IPS DF 4.7 (cell line): ENCODE data around the gene POLR1H.

Experiments used
- DNase-seq: peaks from one replicate; pipeline ENCODE4 v3.0.0-alpha.2; 2013; ENCODE audit warnings: low spot score; ENCODE audit errors: extremely low read depth

Gene POLR1H

DNA sequence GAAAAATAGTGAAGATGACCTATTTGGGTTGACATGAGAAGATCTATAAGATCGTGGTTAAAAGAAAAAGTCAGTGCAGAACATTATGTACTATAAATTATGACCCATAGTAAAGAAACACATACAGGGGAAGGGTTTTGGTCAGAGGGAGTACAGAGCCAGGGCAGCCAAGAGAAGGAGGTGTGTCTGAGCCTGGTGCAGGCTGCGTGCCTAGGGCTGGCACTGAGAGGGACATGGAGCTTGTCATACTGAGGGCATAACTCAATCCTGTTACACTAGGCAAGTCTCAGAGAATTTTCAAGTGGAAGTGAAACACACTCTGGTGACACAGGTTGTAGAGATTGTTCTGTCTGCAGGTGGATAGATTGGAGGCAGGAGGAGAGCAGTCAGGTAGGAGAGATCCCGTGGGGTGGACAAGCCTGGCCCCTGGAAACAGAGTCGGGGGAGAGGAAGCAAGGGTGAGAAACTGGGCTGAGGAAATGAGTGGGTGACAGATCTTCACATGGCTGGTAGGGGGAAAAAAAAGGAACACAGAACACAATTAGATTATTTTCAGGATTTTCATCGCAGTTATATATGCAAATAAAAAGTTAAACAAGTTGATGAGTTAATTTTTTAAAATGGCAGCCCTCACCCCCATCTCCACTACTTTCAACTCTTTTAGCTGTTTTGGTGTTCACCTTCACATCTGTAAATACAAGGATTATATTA lies 33.0 kb downstream of the POLR1H start:
- DNase-seq: no peak

DNA sequence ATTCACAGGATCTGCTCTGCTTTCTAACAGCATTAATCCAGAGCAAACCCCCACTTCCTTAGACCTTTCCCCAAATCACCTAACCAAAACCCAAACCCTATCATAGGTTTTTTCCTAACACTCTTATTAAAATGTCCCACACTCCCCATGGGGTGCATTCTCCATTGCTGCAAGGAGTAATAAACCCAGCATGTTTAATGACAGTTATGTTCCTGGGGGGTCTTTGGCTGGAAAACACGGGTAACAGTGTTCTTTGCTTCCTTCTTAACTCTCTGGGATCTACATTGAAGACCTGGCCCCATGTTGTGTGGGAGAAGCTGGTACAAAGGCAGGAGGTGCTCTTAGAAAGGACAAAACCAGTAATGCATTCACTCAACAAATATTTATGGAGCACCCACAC lies 35.8 kb downstream of the POLR1H start:
- no peak for DNase-seq

DNA sequence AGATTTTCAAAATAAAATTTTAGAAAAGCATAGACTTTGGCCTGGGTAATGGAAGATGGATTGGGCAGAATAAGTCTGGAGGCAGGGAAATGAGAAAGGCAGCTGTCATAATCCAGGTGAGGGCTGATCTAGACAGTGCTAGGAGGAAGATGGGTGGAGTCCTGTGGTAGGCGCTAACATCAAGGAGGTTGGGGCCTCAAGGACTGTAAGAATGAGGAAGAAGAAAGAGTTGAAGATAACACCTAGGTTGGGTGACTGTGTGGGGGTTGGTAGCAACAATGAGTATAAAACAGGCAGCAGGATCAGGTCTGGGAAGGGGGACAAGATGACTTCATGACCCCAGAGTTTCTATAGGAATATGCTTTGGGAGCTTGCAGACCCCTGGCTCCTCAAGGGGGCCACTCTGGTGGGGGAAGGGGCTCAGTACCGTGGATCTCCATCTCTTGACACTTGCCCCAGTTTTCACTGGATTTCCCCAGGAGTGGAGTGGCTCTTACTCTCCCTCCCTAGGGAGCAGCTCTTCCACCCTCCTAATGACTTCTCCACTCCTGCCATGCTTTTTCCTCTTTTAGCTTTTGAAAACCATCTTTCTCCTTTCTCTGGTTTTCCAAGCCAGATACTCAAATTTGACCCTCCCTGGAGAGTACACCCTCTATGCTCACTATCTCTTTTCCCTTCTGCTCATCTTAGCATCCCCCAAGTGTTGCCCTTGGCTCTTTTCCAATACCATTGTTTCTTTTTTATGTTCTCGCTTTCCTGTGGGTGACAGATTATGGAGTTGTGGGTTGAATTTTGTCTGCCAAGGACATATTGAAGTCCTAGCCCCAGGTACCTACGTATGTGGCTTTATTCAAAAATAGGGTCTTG lies 37.1 kb downstream of the POLR1H start:
- DNase-seq: no peak

DNA sequence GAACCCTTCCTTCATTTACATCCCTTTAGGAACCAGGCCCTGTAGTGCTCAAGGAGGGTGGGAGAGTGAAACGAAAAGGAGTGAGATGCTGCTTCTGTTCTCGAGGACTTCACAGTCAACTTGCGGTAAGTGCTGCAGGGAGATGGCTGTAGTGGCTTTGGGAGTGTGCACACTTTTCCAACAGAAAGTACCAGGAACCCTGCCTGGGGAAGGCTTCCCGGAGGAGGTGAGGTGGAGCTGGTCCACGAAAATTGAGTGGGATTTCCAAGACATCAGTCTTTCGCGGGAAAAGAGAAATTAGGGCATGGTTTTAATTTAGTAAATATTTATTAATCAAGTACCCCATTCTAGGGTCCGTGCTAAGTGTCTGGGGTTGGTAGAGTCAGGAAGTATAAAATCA lies 39.1 kb downstream of the POLR1H start:
- no peak for DNase-seq

DNA sequence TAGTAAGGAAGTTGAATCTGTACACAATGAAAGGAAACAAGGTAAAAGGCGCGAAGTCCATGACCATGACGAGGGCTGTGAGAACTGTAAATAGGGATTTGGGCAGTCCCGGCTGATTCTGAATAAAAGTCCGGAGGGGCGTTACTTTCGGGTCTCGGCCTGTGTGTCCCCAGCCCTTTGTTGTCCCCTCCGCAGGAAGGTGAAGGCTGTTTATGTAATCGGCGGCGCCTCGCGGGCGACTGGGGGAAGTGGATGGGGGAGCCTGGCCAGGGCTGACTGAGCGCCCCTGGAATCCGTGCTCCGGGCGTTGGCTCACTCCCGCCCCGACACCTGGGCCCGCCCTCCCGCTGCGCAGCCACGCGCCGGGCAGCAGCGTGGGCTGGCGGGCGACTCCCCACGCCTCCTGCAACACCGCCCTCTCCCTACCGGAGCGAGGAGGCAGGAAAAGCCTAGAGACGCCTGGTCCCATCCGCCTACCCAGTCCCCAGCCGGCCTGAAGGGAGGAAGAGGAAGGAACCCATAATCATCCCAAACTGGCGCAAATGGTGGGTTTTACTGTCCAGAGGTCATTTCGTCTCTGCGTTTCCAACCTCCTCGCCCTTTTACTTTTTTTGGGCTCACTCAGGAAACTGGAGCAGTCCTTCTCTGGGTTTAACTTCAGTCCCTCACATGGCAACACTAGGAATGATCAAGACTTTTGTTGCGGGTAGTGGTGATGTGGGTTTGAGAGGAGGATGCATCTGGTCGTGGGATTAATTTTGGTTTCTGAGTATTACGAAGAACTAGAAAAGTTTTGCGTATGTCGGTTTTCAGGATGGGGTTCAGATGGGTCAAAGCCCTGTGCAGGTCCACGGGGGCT lies 39.7 kb downstream of the POLR1H start:
- no peak for DNase-seq

- no peak for DNase-seq
These were observed 40.7 kb downstream of the POLR1H start for GRCh38 chr6:30101444-30102413.

- no peak for DNase-seq
These were observed 41.4 kb downstream of the POLR1H start for GRCh38 chr6:30102414-30102969.

DNA sequence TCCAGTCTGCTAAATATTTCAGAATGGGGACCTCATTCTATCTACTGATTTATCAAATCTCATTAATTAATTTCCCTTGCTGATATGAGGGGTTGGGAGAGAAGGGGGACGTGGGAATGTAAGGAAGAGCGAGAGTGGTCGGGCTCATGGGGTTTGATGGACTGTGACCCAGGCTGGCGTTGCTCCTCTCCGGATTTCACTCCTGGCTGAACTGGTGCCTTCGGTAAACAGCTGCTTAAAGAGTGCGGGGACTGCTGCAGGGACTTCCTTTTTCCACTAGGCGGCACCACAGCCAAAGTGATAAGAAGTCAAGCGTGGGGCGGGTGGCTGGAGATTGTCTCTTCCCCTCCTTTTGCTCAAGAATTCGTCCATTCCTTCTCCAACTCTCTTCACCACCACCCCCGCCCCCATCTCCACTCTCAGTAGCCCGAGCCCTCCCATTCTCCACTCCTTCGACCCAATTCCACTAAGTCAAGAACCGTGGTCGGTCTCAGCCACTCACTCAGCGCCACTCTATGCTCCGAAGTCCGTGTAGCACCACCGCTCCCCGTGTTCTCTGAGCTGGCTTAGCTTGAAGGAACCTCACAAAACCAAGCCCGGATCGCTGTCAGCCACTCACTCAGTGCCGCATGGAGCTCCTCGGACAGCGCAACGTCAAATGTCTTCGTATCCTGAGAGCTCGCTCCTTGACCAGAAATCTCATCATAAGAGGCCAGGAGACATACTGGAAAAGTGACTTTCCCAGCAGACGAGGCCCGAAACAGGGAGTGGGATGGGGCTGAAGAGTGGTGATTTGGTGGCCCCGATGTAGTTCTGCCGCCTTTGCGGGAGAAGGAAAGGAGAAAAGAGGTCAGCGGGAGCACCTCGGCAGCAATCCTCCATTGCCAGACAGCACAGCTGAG lies 42.2 kb downstream of the POLR1H start:
- no peak for DNase-seq

- no peak for DNase-seq
These were observed 42.8 kb downstream of the POLR1H start for GRCh38 chr6:30103872-30104179.

DNA sequence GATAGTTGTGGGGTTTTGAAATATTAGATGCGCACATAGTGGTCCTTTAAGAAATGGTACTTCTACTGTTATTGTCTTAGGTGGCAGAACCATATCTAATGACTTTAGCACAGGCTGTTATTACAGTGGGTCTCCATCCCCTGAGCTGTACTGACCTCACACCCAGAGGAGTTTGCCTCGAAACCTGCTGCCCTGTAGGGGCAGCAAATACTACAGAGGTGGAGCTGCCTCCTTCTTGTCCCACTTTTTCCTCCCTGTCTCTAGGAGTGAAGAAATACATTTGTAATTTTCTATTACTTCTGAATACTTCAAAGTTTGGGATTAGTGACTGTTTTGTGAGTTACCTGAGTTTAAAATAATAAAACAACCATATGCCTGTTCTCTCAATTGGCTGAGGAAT lies 43.6 kb downstream of the POLR1H start:
- DNase-seq: no peak

DNA sequence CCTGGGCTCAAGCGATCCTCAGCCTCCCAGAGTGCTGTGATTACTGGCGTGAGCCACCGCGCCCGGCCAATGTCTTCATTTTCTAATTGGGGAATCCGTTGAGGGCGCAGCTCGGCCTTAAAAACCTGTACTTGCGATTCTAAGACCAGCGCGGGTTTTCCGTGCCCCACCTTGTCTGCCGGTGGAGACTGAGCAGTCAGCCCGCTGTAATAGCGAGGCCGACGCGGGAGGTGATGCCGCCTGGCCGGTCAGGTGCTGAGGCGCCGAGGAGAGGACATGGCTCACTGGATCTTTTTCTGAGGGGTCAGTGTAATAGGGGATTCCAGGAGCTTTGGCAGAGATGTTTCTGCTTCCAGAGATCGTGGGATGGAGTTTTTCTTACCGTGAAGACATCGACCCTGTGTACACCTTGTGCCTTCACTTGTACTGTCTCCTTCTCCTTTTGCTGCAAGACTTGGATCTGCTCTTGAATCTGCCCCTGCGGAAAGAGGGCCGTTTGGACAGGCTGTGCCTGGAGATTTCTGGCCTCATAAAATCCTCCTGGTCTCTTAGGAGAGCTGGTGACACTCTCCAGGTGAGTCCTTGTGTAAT lies 50.3 kb downstream of the POLR1H start:
- no peak for DNase-seq

DNA sequence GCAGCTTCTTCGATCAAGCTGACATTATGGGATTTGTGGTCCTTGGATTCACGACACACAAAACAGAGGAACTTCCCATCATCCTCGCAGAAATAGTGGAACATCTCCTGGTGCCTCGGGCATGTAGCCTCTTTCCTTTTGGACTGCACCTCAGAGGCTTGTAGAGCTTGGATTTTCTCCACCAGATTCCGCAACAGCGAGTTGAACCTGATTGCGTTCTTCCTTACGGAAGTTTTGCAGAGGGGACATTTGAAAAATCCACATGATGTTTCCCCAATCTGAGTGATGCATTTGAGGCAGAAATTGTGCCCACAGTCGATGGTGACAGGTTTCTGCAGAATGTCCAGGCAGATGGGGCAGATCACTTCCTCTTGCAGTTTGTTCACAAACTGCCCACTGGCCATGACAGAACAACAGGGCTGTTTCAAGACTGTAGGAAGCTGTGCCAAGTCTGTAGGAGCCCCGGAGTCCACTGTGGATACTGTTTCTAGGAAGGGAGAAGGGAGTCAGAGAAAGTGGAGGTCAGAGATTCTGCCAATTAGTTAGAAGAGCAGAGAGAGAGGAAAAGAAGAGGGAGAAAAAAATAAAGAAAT lies 51.4 kb downstream of the POLR1H start:
- no peak for DNase-seq

DNA sequence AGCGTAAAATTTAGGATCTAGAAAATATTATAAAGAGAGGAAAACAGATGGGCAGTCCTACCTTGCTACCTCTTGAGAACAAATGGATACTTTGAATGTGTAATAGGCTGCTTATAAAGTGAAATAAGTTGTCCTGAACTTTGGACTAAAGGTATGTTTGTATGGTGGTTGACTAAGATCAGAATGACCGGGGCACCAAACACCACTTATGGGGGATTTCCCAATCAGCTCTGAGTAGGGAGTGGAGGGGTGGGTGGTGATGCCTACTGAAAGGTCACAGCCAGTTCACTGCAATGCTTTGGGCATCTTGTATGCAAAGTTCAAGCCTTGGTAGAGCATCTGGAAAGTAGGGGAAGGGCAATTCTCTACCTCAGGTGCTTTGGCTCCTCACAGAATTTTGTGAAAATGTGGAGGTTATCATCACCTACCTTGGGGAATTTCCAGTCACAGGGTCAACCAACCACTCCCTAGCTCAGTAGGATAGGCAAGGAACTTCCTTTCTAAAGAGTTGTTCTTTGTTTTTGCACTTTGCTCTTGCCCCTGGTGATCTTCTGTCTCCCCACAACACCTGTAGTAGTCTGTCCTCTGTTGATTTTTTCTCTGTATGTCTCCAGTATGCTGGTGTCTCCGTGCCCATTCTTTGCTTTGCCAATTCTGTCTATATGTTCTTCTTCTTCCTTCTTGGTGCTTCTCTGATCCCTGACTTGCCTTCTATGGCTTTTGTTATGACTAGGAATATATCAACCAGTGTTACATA lies 52.1 kb downstream of the POLR1H start, which contains the start of gene TRIM31:
TRIM31 (minus strand) TSS at position 88 of the 757 bp plus-strand sequence. CDS start 285 bp downstream, outside the sequence.
- DNase-seq: no peak

DNA sequence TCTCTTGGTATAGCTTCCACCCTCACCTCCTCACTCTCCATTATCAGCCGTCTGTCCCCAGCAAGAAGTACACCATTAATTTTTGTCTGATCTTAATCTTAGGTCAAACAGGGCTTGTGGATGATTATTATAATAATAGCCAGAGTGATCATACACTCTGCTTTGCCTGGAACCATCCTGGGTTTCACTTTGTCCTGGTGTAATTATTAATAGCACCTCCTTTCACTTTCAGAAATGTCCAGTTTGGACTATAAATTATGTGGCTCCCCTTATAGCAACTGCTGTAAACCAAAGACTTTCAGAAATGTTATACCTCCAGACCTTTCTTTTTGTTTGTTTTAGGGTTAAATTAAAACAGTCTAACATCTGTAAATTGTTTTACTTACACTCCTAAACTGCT lies 52.8 kb downstream of the POLR1H start:
- DNase-seq: no peak
